ENCODE data around the gene TUBAL3.

Gene TUBAL3

GRCh38 chr10:5404208-5405041 is at the start of gene TUBAL3:
Gene TUBAL3 (minus strand): TSS chr10:5404828. CDS start chr10:5404792, 36 bp downstream.
- DNase-seq, result no peak

- DNase-seq, result no peak
Observed at GRCh38 chr10:5453749-5454489, 49.3 kb upstream of the TUBAL3 start.

- DNase-seq, result no peak
Observed at GRCh38 chr10:5450605-5451384, 46.2 kb upstream of the TUBAL3 start.

GRCh38 chr10:5449823-5450222 is 45.2 kb upstream of the TUBAL3 start:
- no peak for DNase-seq

- DNase-seq, result no peak
Observed at GRCh38 chr10:5449227-5449626, 44.6 kb upstream of the TUBAL3 start.

GRCh38 chr10:5448333-5449001 is 43.8 kb upstream of the TUBAL3 start:
- DNase-seq, result no peak

GRCh38 chr10:5447611-5448071 is 43.0 kb upstream of the TUBAL3 start:
- DNase-seq, result no peak

GRCh38 chr10:5447056-5447455 is 42.4 kb upstream of the TUBAL3 start:
- DNase-seq, result no peak

- DNase-seq, result peak; percentile 50
Observed at GRCh38 chr10:5446390-5446926, 41.8 kb upstream of the TUBAL3 start.

GRCh38 chr10:5445006-5445405 is 40.4 kb upstream of the TUBAL3 start:
- no peak for DNase-seq

- no peak for DNase-seq
Observed at GRCh38 chr10:5443429-5443828, 38.8 kb upstream of the TUBAL3 start.

- no peak for DNase-seq
Observed at GRCh38 chr10:5442990-5443370, 38.4 kb upstream of the TUBAL3 start.

- DNase-seq, result peak; percentile 6
Observed at GRCh38 chr10:5442065-5442989, 37.7 kb upstream of the TUBAL3 start.

- no peak for DNase-seq
Observed at GRCh38 chr10:5441106-5441505, 36.5 kb upstream of the TUBAL3 start.

- no peak for DNase-seq
Observed at GRCh38 chr10:5440206-5440605, 35.6 kb upstream of the TUBAL3 start.

- DNase-seq, result no peak
Observed at GRCh38 chr10:5435328-5435727, 30.7 kb upstream of the TUBAL3 start.

GRCh38 chr10:5434017-5434753 is 29.6 kb upstream of the TUBAL3 start:
- peak; percentile 25 for DNase-seq

- no peak for DNase-seq
Observed at GRCh38 chr10:5433182-5433581, 28.6 kb upstream of the TUBAL3 start.

GRCh38 chr10:5428133-5428532 is 23.5 kb upstream of the TUBAL3 start:
- no peak for DNase-seq

GRCh38 chr10:5424751-5425150 is 20.1 kb upstream of the TUBAL3 start:
- no peak for DNase-seq

- DNase-seq, result no peak
Observed at GRCh38 chr10:5423771-5424170, 19.1 kb upstream of the TUBAL3 start.
